Neural cell (in vitro differentiated cells): ENCODE results near the gene LRRC1. TPM values are rescaled to one million over a fixed set of nuclear protein-coding genes. Genes with fewer than 3 reads are reported as not detected.

Source experiments
- H2AFZ ChIP-seq: fragments of 200-600, 300-800 bp; sonication (generic), shearing (Covaris generic); 2 replicates; pipeline ENCODE4 v1.6.0; 2014; ENCODE audit warnings: low read depth, mild to moderate bottlenecking, antibody characterized with exemption, low read length, moderate library complexity
- H3F3A ChIP-seq: fragments of 200-600 bp; shearing (Covaris generic); 2 replicates; pipeline ENCODE4 v1.6.1; 2016; ENCODE audit warnings: mild to moderate bottlenecking, moderate library complexity, mixed read lengths, antibody characterized with exemption, low read length; ENCODE audit not compliant: insufficient read depth, poor library complexity, severe bottlenecking
- H3K27ac ChIP-seq: fragments of 200-600, 300-800 bp; sonication (generic), shearing (Covaris generic); 2 replicates; pipeline ENCODE4 v1.5.1; 2014; ENCODE audit warnings: mild to moderate bottlenecking, low read length, moderate library complexity
- H3K27me3 ChIP-seq: fragments of 300-800, 200-600 bp; sonication (generic), shearing (Covaris generic); 2 replicates; pipeline ENCODE4 v1.6.0; 2014; ENCODE audit warnings: mild to moderate bottlenecking, low read depth, low read length, moderate library complexity; ENCODE audit not compliant: insufficient read depth
- H3K36me3 ChIP-seq: fragments of 300-800, 200-600 bp; sonication (generic), shearing (Covaris generic); 2 replicates; pipeline ENCODE4 v1.5.1; 2014; ENCODE audit warnings: mild to moderate bottlenecking, antibody characterized with exemption, low read length, moderate library complexity; ENCODE audit not compliant: insufficient read depth
- H3K4me2 ChIP-seq: fragments of 300-800, 200-600 bp; sonication (generic), shearing (Covaris generic); 2 replicates; pipeline ENCODE4 v1.6.0; 2014; ENCODE audit warnings: mild to moderate bottlenecking, low read length
- H3K4me3 ChIP-seq: fragments of 300-800, 200-600 bp; sonication (generic), shearing (Covaris generic); 2 replicates; pipeline ENCODE4 v1.5.1; 2014; ENCODE audit warnings: mild to moderate bottlenecking, low read length, moderate library complexity
- H3K79me2 ChIP-seq: fragments of 200-600 bp; shearing (Covaris generic); replicated peaks from 2 replicates; pipeline ENCODE4 v1.6.0; 2014; ENCODE audit warnings: mild to moderate bottlenecking, low read length, moderate library complexity; ENCODE audit not compliant: insufficient read depth
- H3K9ac ChIP-seq: fragments of 300-800, 200-600 bp; sonication (generic), shearing (Covaris generic); 2 replicates; pipeline ENCODE4 v1.6.1; 2016; ENCODE audit warnings: mild to moderate bottlenecking, low read length, mixed read lengths
- H3K9me2 ChIP-seq: fragments of 200-600 bp; shearing (Covaris generic); 2 replicates; pipeline ENCODE4 v1.6.1; 2016; ENCODE audit warnings: mild to moderate bottlenecking, low read length, mixed read lengths; ENCODE audit not compliant: insufficient read depth
- H3K9me3 ChIP-seq: fragments of 200-600, 300-800 bp; sonication (generic), shearing (Covaris generic); 2 replicates; pipeline ENCODE4 v1.6.1; 2016; ENCODE audit warnings: mild to moderate bottlenecking, mixed run types, low read length, moderate library complexity, mixed read lengths
- H4K20me1 ChIP-seq: fragments of 200-600 bp; shearing (Covaris generic); 2 replicates; pipeline ENCODE4 v1.6.1; 2016; ENCODE audit warnings: mild to moderate bottlenecking, mixed run types; ENCODE audit not compliant: insufficient read depth
- EP300 ChIP-seq: fragments of 450-650 bp; conservative IDR thresholded peaks from 2 replicates; pipeline ENCODE4 v1.6.1; 2014; ENCODE audit warnings: antibody characterized with exemption, mild to moderate bottlenecking, moderate library complexity; ENCODE audit not compliant: poor library complexity, severe bottlenecking
- EZH2 ChIP-seq: fragments of 200-600, 300-800 bp; shearing (Covaris generic), sonication (generic); IDR thresholded peaks from 2 replicates; pipeline ENCODE4 v1.6.1; 2014; ENCODE audit warnings: antibody characterized with exemption, low read length, borderline replicate concordance, mild to moderate bottlenecking; ENCODE audit not compliant: insufficient read depth, poor library complexity, severe bottlenecking
- MXI1 ChIP-seq: fragments of 450-650 bp; conservative IDR thresholded peaks from 2 replicates; pipeline ENCODE4 v1.6.1; 2014; ENCODE audit warnings: antibody characterized with exemption, mild to moderate bottlenecking; ENCODE audit not compliant: poor library complexity, severe bottlenecking
- POLR2AphosphoS5 ChIP-seq: IDR thresholded peaks from 2 replicates; pipeline ENCODE4 v1.6.1; 2012
- RAD21 ChIP-seq: fragments of 450-650 bp; conservative IDR thresholded peaks from 2 replicates; pipeline ENCODE4 v1.6.1; 2014; ENCODE audit warnings: antibody characterized with exemption, mild to moderate bottlenecking, moderate library complexity
- SMC3 ChIP-seq: fragments of 450-650 bp; conservative IDR thresholded peaks from 2 replicates; pipeline ENCODE4 v1.6.1; 2014; ENCODE audit warnings: antibody characterized with exemption, mild to moderate bottlenecking, moderate library complexity; ENCODE audit not compliant: poor library complexity
- TAF1 ChIP-seq: IDR thresholded peaks from 2 replicates; pipeline ENCODE4 v1.6.1; 2012; ENCODE audit warnings: low read depth
- polyA minus RNA-seq: library from RNA; depleted of rRNA, polyadenylated mRNA; stranded (reverse); fragments of >200 nt; gene quantifications from 2 replicates; pipeline ENCODE4 v1.2.3, GENCODE V29; 2014
- polyA plus RNA-seq: library from polyadenylated mRNA; depleted of rRNA; stranded (reverse); fragments of >200 nt; gene quantifications from 2 replicates; pipeline ENCODE4 v1.2.3, GENCODE V29; 2014
- TF ChIP-seq, protein P1 (sequence below): fragments of 450-650 bp; IDR thresholded peaks from 2 replicates; pipeline ENCODE4 v1.5.1; 2014; ENCODE audit warnings: antibody characterized with exemption, mild to moderate bottlenecking, moderate library complexity; ENCODE audit not compliant: poor library complexity, severe bottlenecking
- TF ChIP-seq, protein P2 (sequence below): IDR thresholded peaks from 2 replicates; pipeline ENCODE4 v1.6.1; 2012; ENCODE audit warnings: borderline replicate concordance

Gene LRRC1
- polyA plus RNA-seq: 19.4 and 21.2 TPM in 2 replicates
- polyA minus RNA-seq: 25.6 and 29.9 TPM in 2 replicates

DNA sequence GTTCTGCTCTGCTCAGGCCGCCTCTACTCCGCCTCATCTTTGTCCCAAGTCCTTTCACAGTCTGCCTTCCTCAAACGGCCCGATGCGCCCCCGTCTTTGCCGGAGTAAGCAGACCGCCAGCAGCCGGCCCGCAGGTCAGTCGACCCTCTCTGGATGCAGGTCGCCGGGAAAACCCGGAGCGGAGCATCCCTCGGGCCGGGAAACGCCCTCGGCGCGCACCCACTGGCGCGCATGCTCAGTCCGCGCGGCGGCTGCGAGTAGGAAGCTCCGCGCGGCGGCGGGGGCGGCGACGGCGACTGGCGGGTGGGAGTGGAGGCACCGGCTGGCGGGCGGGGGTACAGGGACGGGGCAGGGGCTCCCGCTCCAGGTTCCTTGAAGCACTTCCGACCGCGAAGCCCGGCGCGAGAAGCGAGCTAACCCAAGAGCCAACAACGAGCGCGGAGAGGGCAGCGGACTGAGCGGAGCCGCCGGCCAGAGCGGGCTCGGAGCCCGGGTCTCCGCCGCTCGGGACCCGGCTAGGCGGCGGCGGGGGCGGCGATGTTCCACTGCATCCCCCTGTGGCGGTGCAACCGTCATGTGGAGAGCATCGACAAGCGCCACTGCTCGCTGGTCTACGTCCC lies at the start of gene LRRC1:
TSS of gene LRRC1 (plus strand) at position 286 of the 620 bp plus-strand sequence. CDS start at position 538, 252 bp downstream.
- H3K4me3 ChIP-seq: peak within 1 kb of the TSS; percentile 92
- H3K9me2 ChIP-seq: no peaks in the 10 kb centered on the region
- no peaks in the 10 kb centered on the region for H4K20me1 ChIP-seq
- H3K9me3 ChIP-seq: no peaks in the 10 kb centered on the region
- TF ChIP-seq SMC3: peak; percentile 11
- TF ChIP-seq EZH2: no peak
- TF ChIP-seq RAD21: peak; percentile 19
- TF ChIP-seq MXI1: peak; percentile 58
- TF ChIP-seq, protein P1, sequence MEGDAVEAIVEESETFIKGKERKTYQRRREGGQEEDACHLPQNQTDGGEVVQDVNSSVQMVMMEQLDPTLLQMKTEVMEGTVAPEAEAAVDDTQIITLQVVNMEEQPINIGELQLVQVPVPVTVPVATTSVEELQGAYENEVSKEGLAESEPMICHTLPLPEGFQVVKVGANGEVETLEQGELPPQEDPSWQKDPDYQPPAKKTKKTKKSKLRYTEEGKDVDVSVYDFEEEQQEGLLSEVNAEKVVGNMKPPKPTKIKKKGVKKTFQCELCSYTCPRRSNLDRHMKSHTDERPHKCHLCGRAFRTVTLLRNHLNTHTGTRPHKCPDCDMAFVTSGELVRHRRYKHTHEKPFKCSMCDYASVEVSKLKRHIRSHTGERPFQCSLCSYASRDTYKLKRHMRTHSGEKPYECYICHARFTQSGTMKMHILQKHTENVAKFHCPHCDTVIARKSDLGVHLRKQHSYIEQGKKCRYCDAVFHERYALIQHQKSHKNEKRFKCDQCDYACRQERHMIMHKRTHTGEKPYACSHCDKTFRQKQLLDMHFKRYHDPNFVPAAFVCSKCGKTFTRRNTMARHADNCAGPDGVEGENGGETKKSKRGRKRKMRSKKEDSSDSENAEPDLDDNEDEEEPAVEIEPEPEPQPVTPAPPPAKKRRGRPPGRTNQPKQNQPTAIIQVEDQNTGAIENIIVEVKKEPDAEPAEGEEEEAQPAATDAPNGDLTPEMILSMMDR: no peak
- peak; percentile 28 for TF ChIP-seq POLR2AphosphoS5
- TF ChIP-seq EP300: peak; percentile 29
- no peak for TF ChIP-seq TAF1
- TF ChIP-seq, protein P2, sequence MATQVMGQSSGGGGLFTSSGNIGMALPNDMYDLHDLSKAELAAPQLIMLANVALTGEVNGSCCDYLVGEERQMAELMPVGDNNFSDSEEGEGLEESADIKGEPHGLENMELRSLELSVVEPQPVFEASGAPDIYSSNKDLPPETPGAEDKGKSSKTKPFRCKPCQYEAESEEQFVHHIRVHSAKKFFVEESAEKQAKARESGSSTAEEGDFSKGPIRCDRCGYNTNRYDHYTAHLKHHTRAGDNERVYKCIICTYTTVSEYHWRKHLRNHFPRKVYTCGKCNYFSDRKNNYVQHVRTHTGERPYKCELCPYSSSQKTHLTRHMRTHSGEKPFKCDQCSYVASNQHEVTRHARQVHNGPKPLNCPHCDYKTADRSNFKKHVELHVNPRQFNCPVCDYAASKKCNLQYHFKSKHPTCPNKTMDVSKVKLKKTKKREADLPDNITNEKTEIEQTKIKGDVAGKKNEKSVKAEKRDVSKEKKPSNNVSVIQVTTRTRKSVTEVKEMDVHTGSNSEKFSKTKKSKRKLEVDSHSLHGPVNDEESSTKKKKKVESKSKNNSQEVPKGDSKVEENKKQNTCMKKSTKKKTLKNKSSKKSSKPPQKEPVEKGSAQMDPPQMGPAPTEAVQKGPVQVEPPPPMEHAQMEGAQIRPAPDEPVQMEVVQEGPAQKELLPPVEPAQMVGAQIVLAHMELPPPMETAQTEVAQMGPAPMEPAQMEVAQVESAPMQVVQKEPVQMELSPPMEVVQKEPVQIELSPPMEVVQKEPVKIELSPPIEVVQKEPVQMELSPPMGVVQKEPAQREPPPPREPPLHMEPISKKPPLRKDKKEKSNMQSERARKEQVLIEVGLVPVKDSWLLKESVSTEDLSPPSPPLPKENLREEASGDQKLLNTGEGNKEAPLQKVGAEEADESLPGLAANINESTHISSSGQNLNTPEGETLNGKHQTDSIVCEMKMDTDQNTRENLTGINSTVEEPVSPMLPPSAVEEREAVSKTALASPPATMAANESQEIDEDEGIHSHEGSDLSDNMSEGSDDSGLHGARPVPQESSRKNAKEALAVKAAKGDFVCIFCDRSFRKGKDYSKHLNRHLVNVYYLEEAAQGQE: no peak
- peak within 1 kb of the TSS; percentile 80 for H3K4me2 ChIP-seq
- no peaks in the 10 kb centered on the region for H3K27me3 ChIP-seq
- no peaks in the 10 kb centered on the region for H3F3A ChIP-seq
- H3K27ac ChIP-seq: peak within 1 kb of the TSS; percentile 40
- H2AFZ ChIP-seq: peak within 1 kb of the TSS; percentile 52
- peaks cover 48% of the 10 kb centered on the region for H3K79me2 ChIP-seq
- H3K9ac ChIP-seq: peak within 1 kb of the TSS; percentile 68
- H3K36me3 ChIP-seq: no peaks in the 10 kb centered on the region

DNA sequence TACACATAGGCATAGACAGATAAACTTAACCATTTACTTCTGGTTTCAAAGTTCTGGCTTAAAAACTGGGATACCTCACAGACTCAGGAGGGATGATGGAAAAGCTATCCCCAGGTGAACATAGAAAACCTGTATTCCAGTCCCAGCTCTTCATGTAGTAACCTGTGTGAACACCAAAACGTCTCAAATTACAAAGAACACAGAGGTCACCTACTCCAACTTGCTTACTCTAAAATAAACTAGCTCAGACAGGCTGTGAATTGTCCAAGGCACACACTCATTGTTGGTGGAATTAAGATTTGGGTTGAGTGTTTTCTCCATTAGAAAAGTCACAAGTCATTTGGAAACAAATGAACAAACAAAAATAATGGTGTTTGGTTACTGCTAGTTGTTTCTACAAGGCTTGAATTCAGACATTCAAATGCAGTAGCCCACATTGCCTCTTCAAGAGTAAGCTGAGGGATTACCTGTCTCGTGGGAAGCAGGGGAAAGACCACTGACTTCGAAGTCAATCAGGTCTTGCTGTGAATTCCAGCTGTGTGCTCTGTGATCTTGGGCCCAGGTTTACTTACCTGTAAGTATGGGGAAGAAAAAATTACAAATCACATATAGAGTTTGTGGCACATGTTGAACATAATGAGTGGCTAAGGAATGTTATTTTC lies 48.2 kb upstream of the LRRC1 start:
- Histone ChIP-seq H3F3A (no peaks in the 10 kb centered on the region), H3K4me3 (no peak overlapping the region), H3K27me3 (no peaks in the 10 kb centered on the region), H3K4me2 (no peak overlapping the region), H3K9ac (no peak overlapping the region), H3K9me2 (no peaks in the 10 kb centered on the region), H2AFZ (no peak overlapping the region), H3K79me2 (no peaks in the 10 kb centered on the region), H3K27ac (no peak overlapping the region), H4K20me1 (no peaks in the 10 kb centered on the region), H3K36me3 (no peaks in the 10 kb centered on the region), H3K9me3 (no peaks in the 10 kb centered on the region)
- TF ChIP-seq TAF1: no peak
- TF ChIP-seq, protein P2: no peak
- TF ChIP-seq POLR2AphosphoS5: no peak
- no peak for TF ChIP-seq RAD21
- TF ChIP-seq EZH2: no peak
- TF ChIP-seq, protein P1: no peak
- no peak for TF ChIP-seq MXI1
- TF ChIP-seq EP300: no peak
- no peak for TF ChIP-seq SMC3
